Naive thymus-derived CD4-positive, alpha-beta T cell (primary cell): ENCODE results near the gene ZFAND3. TPM values are rescaled to one million over a fixed set of nuclear protein-coding genes. Genes with fewer than 3 reads are reported as not detected.

ENCODE experiments used
- ATAC-seq: fragments of 150-1000 bp; cut with Tn5 transposase; 2 replicates; pipeline ENCODE4 v1.10.0; 2021; ENCODE audit warnings: mild to moderate bottlenecking, moderate library complexity
- CTCF ChIA-PET: fragments of 350-600 bp; sonication (Branson Sonifier 250); formaldehyde crosslinking; loops from one replicate; lab custom pipeline; 2021; ENCODE audit warnings: antibody characterized with exemption; lab: Charles Lee
- POLR2A ChIA-PET: fragments of 350-600 bp; sonication (Branson Sonifier 250); formaldehyde crosslinking; loops from one replicate; lab custom pipeline; 2021; ENCODE audit warnings: antibody characterized with exemption, inconsistent platforms; lab: Charles Lee
- DNase-seq, 9 donors: peaks; one replicate each; pipeline versions ENCODE4 v3.0.0 to v3.0.0-alpha.2; 2020 to 2022; ENCODE audit warnings: mixed read lengths in 1 of 9
- H3K27ac ChIP-seq: one replicate; pipeline ENCODE4 v1.7.0; 2013; ENCODE audit warnings: mild to moderate bottlenecking, low read depth, low read length, moderate library complexity
- H3K27me3 ChIP-seq, 2 donors: one replicate each; pipeline ENCODE4 v1.7.0; 2013; ENCODE audit warnings: low read length in 2 of 2, mild to moderate bottlenecking in 2 of 2, moderate library complexity in 2 of 2; ENCODE audit not compliant: control insufficient read depth in 2 of 2, insufficient read depth in 2 of 2
- H3K36me3 ChIP-seq, 3 experiments: 1 replicate in 2 of 3; 2 replicates in 1 of 3; pipeline ENCODE4 v1.7.0; 2013; ENCODE audit warnings: low read length in 3 of 3, mild to moderate bottlenecking in 3 of 3, moderate library complexity in 1 of 3; ENCODE audit not compliant: insufficient read depth in 3 of 3, control insufficient read depth in 2 of 3
- H3K4me1 ChIP-seq, 2 donors: one replicate each; pipeline ENCODE4 v1.7.0; 2013; ENCODE audit warnings: low read length in 2 of 2, mild to moderate bottlenecking in 2 of 2, moderate library complexity in 1 of 2; ENCODE audit not compliant: control insufficient read depth in 2 of 2, insufficient read depth in 2 of 2
- H3K4me3 ChIP-seq: 2 replicates; pipeline ENCODE4 v1.7.0; 2013; ENCODE audit warnings: mild to moderate bottlenecking, low read length
- H3K9me3 ChIP-seq, 3 experiments: 1 replicate in 2 of 3; 2 replicates in 1 of 3; pipeline ENCODE4 v1.7.0; 2013; ENCODE audit warnings: low read length in 3 of 3; ENCODE audit not compliant: control insufficient read depth in 2 of 3
- H3K27ac Mint-ChIP-seq, 9 donors: one replicate each; pipeline ENCODE4 v1.8.0; 2020 to 2022; ENCODE audit warnings: mixed read lengths in 9 of 9, mild to moderate bottlenecking in 8 of 9, moderate library complexity in 5 of 9, inconsistent platforms in 2 of 9
- H3K27me3 Mint-ChIP-seq, 5 donors: one replicate each; pipeline ENCODE4 v1.8.0; 2021 to 2022; ENCODE audit warnings: mixed read lengths in 5 of 5, mild to moderate bottlenecking in 1 of 5
- H3K36me3 Mint-ChIP-seq, 5 donors: one replicate each; pipeline ENCODE4 v1.8.0; 2020 to 2022; ENCODE audit warnings: mixed read lengths in 5 of 5, mild to moderate bottlenecking in 3 of 5, inconsistent platforms in 1 of 5
- H3K4me1 Mint-ChIP-seq, 7 donors: one replicate each; pipeline ENCODE4 v1.8.0; 2020 to 2022; ENCODE audit warnings: mixed read lengths in 7 of 7, mild to moderate bottlenecking in 3 of 7, inconsistent platforms in 1 of 7
- H3K4me3 Mint-ChIP-seq, 10 donors: one replicate each; pipeline ENCODE4 v1.8.0; 2020 to 2022; ENCODE audit warnings: mild to moderate bottlenecking in 10 of 10, mixed read lengths in 10 of 10, moderate library complexity in 6 of 10, inconsistent platforms in 2 of 10
- H3K9me3 Mint-ChIP-seq, 11 donors: one replicate each; pipeline ENCODE4 v1.8.0; 2020 to 2022; ENCODE audit warnings: mixed read lengths in 11 of 11, mild to moderate bottlenecking in 4 of 11, inconsistent platforms in 1 of 11, moderate library complexity in 1 of 11
- intact Hi-C, 2 donors: fragments of 100-400 bp; cut with micrococcal nuclease; formaldehyde crosslinking; loops; one replicate each; pipeline ENCODE4 v1.15.1; 2023
- polyA plus RNA-seq, 2 donors: library from polyadenylated mRNA; unstranded; fragments of 300-500 nt; fragmentation: Illumina TruSeq; gene quantifications; one replicate each; pipeline ENCODE4 v1.2.3, GENCODE V29; 2021
- total RNA-seq, 6 experiments: library from RNA in 5 of 6; stranded (reverse) in 5 of 6; gene quantifications; 1 replicate in 5 of 6; 2 replicates in 1 of 6; pipeline ENCODE4 v1.2.3 and lab custom pipeline; 2021 to 2026

The ZFAND3 gene
- total and polyA plus RNA-seq, 7 experiments from 2014 or later: 3.5 to 55.0 (median 37.1) TPM

DNA sequence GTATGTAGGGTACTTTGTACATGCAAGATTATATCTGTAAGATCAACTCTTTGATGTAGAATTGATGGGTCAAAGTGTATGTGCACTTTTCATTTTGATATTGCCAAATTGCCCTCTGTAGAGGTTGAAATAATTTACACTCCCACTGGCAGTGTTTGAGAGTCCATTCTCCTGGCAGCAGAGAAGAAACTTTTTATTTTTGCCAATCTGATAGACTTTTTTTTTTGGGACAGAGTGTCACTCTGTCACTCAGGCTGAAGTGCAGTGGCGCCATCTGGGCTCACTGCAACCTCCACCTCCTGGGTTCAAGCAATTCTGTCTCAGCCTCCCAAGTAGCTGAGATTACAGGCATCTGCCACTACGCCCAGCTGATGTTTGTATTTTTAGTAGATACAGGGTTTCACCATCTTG lies 199.2 kb downstream of the ZFAND3 start:
- Mint-ChIP-seq H3K9me3 (peaks cover 0 to 10% (median 0%) of the 10 kb centered on the region in 11 donors), H3K27me3 (no peaks in the 10 kb centered on the region), H3K36me3 (peaks cover 0 to 7% (median 2%) of the 10 kb centered on the region in 5 donors), H3K27ac (peak overlapping the region in 1 of 9 donors; percentile 30), H3K4me3 (no peak overlapping the region), H3K4me1 (peaks cover 5 to 67% (median 50%) of the 10 kb centered on the region in 7 donors)
- no peaks in the 10 kb centered on the region for H3K27me3 ChIP-seq
- no peaks in the 10 kb centered on the region for H3K9me3 ChIP-seq
- CTCF ChIA-PET: no interaction called here
- H3K36me3 ChIP-seq: no peaks in the 10 kb centered on the region
- ATAC-seq: no peak
- intact Hi-C loops: no loop called here
- H3K4me1 ChIP-seq: no peaks in the 10 kb centered on the region
- DNase-seq: no peak
- no peak overlapping the region for H3K4me3 ChIP-seq
- POLR2A ChIA-PET: no interaction called here
- H3K27ac ChIP-seq: no peak overlapping the region

- POLR2A ChIA-PET: no interaction called here
- Mint-ChIP-seq H3K27ac (no peak overlapping the region), H3K36me3 (peaks cover 0 to 17% (median 6%) of the 10 kb centered on the region in 5 donors)
Measured at GRCh38 chr6:38020593-38020992, 201.1 kb downstream of the ZFAND3 start.

DNA sequence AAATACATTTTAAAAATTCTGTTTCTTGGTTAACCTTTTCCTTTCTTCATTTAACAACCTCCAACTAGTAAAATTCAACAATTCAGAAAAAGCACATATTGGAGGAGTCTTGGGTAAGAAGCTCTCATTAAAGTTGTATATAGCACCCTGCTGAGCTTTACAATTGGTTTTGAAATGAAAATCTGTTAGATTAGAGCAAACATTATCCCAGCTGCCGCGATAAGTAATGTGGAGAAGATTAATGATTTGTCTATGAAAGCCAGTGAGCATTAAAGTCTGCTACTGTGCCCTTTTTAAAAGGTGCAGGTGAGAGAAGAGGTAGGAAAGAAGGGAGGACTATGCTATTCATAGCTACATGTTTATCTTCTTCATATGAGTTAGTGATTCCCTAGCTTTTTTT lies 201.5 kb downstream of the ZFAND3 start:
- Mint-ChIP-seq H3K27ac (no peak overlapping the region), H3K9me3 (peaks cover 0 to 20% (median 0%) of the 10 kb centered on the region in 11 donors), H3K27me3 (no peaks in the 10 kb centered on the region), H3K36me3 (peaks cover 0 to 19% (median 6%) of the 10 kb centered on the region in 5 donors), H3K4me3 (no peak overlapping the region), H3K4me1 (peaks cover 2 to 67% (median 50%) of the 10 kb centered on the region in 7 donors)
- DNase-seq (no peak), ATAC-seq (no peak)
- POLR2A ChIA-PET: no interaction called here
- CTCF ChIA-PET: interaction anchor here (1.1 kb wide), 1 partner anchor 12 kb away, joined by 4 read pairs; no protein-coding TSS in a partner anchor
- intact Hi-C loops: no loop called here
- no peak overlapping the region for H3K4me3 ChIP-seq
- H3K27me3 ChIP-seq: no peaks in the 10 kb centered on the region
- no peaks in the 10 kb centered on the region for H3K4me1 ChIP-seq
- no peaks in the 10 kb centered on the region for H3K9me3 ChIP-seq
- H3K36me3 ChIP-seq: no peaks in the 10 kb centered on the region
- no peak overlapping the region for H3K27ac ChIP-seq

More at GRCh38 chr6:38020593-38020992, 201.1 kb downstream of the ZFAND3 start:
- CTCF ChIA-PET: interaction anchor here (1.1 kb wide), 1 partner anchor 13 kb away, joined by 4 read pairs; no protein-coding TSS in a partner anchor
- H3K27me3 ChIP-seq: no peaks in the 10 kb centered on the region
- H3K4me1 ChIP-seq: no peaks in the 10 kb centered on the region
- H3K27ac ChIP-seq: no peak overlapping the region
- intact Hi-C loops: no loop called here
- no peaks in the 10 kb centered on the region for H3K27me3 Mint-ChIP-seq
- no peak overlapping the region for H3K4me3 Mint-ChIP-seq
- ATAC-seq (no peak), DNase-seq (no peak)
- H3K36me3 ChIP-seq: no peaks in the 10 kb centered on the region
- peaks cover 0 to 20% (median 0%) of the 10 kb centered on the region in 11 donors for H3K9me3 Mint-ChIP-seq
- no peak overlapping the region for H3K4me3 ChIP-seq
- no peaks in the 10 kb centered on the region for H3K9me3 ChIP-seq
- peaks cover 2 to 66% (median 49%) of the 10 kb centered on the region in 7 donors for H3K4me1 Mint-ChIP-seq

GRCh38 chr6:38021571-38021970 lies 202.0 kb downstream of the ZFAND3 start:
- Mint-ChIP-seq H3K9me3 (peaks cover 0 to 20% (median 0%) of the 10 kb centered on the region in 11 donors), H3K4me1 (peaks cover 2 to 70% (median 51%) of the 10 kb centered on the region in 7 donors), H3K27me3 (no peaks in the 10 kb centered on the region), H3K27ac (peak overlapping the region in 2 of 9 donors; percentile 20 to 79), H3K36me3 (peaks cover 0 to 19% (median 6%) of the 10 kb centered on the region in 5 donors), H3K4me3 (no peak overlapping the region)
- intact Hi-C loops: no loop called here
- DNase-seq (no peak), ATAC-seq (no peak)
- CTCF ChIA-PET: no interaction called here
- no peaks in the 10 kb centered on the region for H3K4me1 ChIP-seq
- H3K27ac ChIP-seq: no peak overlapping the region
- H3K27me3 ChIP-seq: no peaks in the 10 kb centered on the region
- no peaks in the 10 kb centered on the region for H3K36me3 ChIP-seq
- POLR2A ChIA-PET: no interaction called here
- H3K4me3 ChIP-seq: no peak overlapping the region
- no peaks in the 10 kb centered on the region for H3K9me3 ChIP-seq

DNA sequence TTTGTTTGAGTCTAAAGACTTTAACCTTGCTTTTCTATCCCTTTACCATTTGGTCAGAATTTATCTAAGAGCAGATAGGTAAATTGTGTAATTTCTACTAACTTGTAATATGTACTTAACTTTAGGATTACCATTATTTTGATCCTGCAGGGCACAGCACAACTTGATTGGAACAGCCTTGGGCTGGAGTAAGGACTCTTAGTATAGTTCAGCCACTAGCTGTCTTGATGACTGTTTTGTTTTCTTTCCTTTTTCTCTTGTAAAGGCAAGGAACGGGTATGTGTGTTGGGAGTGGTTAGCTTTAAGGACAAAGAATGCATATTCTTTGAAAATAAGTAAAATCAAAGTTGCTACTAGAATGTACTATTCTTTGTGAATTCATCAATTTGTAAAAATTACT lies 203.2 kb downstream of the ZFAND3 start:
- Histone ChIP-seq H3K27me3 (no peaks in the 10 kb centered on the region), H3K27ac (no peak overlapping the region), H3K36me3 (no peaks in the 10 kb centered on the region), H3K4me3 (no peak overlapping the region), H3K9me3 (no peaks in the 10 kb centered on the region), H3K4me1 (peaks cover 0 to 3% of the 10 kb centered on the region in 2 donors)
- intact Hi-C loops: no loop called here
- ATAC-seq (no peak), DNase-seq (no peak)
- CTCF ChIA-PET: interaction anchor here (0.7 to 1.5 kb wide), 3 partner anchors 10 to 145 kb away, joined by 3 to 8 read pairs (median 4); no protein-coding TSS in a partner anchor
- peaks cover 10 to 75% (median 54%) of the 10 kb centered on the region in 7 donors for H3K4me1 Mint-ChIP-seq
- H3K36me3 Mint-ChIP-seq: peaks cover 0 to 19% (median 7%) of the 10 kb centered on the region in 5 donors
- no peak overlapping the region for H3K4me3 Mint-ChIP-seq
- peaks cover 0 to 20% (median 0%) of the 10 kb centered on the region in 11 donors for H3K9me3 Mint-ChIP-seq
- H3K27ac Mint-ChIP-seq: peak overlapping the region in 3 of 9 donors; percentile 0 to 4 (median 3)
- POLR2A ChIA-PET: no interaction called here
- H3K27me3 Mint-ChIP-seq: no peaks in the 10 kb centered on the region

GRCh38 chr6:38024908-38025307 lies 205.4 kb downstream of the ZFAND3 start:
- CTCF ChIA-PET: no interaction called here
- intact Hi-C loops: no loop called here
- no peak overlapping the region for H3K27ac Mint-ChIP-seq
- no peaks in the 10 kb centered on the region for H3K27me3 Mint-ChIP-seq
- peaks cover 26 to 77% (median 55%) of the 10 kb centered on the region in 7 donors for H3K4me1 Mint-ChIP-seq
- POLR2A ChIA-PET: no interaction called here
- H3K9me3 Mint-ChIP-seq: peaks cover 0 to 20% (median 0%) of the 10 kb centered on the region in 11 donors
- DNase-seq (no peak), ATAC-seq (no peak)
- Histone ChIP-seq H3K36me3 (no peaks in the 10 kb centered on the region), H3K9me3 (no peaks in the 10 kb centered on the region), H3K27me3 (no peaks in the 10 kb centered on the region), H3K4me1 (peaks cover 0 to 5% of the 10 kb centered on the region in 2 donors), H3K4me3 (no peak overlapping the region), H3K27ac (no peak overlapping the region)
- no peak overlapping the region for H3K4me3 Mint-ChIP-seq
- peaks cover 4 to 19% (median 7%) of the 10 kb centered on the region in 5 donors for H3K36me3 Mint-ChIP-seq

DNA sequence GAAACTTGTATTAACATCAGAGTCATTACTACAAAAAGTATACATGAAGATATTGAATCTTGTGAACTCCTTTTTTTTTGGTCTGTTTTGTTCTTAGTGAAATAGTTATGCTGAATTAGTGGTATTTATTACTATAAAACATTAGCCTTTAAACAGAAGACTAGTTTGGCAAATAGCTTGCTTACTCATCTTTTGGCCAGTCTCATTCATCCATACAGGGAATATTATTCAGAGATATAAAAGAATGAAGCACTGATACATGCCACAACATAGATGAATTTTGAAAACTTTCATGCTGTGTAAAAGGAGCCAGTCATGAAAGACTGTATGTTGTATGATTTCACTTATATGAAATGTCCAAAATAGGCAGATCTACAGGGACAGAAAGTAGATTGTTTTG lies 205.9 kb downstream of the ZFAND3 start:
- Histone ChIP-seq H3K4me3 (no peak overlapping the region), H3K27me3 (no peaks in the 10 kb centered on the region), H3K27ac (no peak overlapping the region), H3K9me3 (no peaks in the 10 kb centered on the region), H3K36me3 (no peaks in the 10 kb centered on the region), H3K4me1 (peaks cover 0 to 5% of the 10 kb centered on the region in 2 donors)
- peaks cover 6 to 19% (median 9%) of the 10 kb centered on the region in 5 donors for H3K36me3 Mint-ChIP-seq
- ChIA-PET POLR2A (no interaction called here), CTCF (interaction anchor here (0.6 kb wide), 1 partner anchor 233 kb away, joined by 3 read pairs; no protein-coding TSS in a partner anchor)
- no peak overlapping the region for H3K27ac Mint-ChIP-seq
- ATAC-seq: no peak
- no peak overlapping the region for H3K4me3 Mint-ChIP-seq
- intact Hi-C loops: no loop called here
- no peak for DNase-seq
- no peaks in the 10 kb centered on the region for H3K27me3 Mint-ChIP-seq
- H3K4me1 Mint-ChIP-seq: peaks cover 28 to 80% (median 59%) of the 10 kb centered on the region in 7 donors
- peaks cover 0 to 20% (median 0%) of the 10 kb centered on the region in 11 donors for H3K9me3 Mint-ChIP-seq
